ENCODE measurements around the gene NMBR.
"Not testable (repeated sequence)": the region's sequence is repeated elsewhere in the genome, so short reads cannot be mapped to it uniquely, and the experiment has no call there.

Gene NMBR

DNA sequence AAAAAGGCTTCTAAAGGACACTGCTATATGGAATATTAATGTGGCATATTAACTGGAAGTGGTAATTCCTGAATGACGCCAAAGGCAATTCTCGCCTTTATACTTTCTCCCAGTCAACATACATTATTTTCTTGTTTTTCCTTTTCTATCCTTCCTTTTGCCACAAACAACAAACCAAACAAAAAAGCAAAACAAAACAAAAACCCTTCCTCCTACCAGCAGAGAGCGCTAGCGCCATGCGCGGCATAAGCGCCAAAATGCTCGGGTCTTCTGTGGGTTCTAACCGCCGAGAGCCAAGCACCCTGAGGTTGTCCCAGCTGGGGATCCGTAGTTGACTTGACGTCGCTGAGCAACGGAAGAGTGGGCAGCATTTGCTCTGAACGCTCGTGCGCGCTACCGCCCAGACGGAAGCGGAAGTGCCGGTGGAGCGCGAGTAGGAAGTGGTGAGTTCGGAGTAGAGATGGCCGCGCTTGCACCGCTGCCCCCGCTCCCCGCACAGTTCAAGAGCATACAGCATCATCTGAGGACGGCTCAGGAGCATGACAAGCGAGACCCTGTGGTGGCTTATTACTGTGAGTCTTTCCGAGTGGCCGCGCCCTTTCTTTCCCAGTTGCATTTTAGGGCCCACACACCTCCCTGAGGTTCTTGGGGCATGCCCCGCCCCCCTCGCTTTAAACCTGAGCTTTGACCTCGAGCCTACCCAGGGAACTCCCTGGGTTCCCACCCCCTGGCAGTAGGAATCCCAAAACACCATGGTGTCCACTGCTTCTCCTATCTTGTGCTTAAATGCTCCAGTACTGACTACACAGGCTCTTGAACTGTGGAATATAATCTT, at the start of gene NMBR, which contains the start of gene VTA1:
Gene NMBR (minus strand): TSS at position 295 of the 835 bp plus-strand sequence. CDS start 58,464 bp downstream, outside the sequence.
Gene VTA1 (plus strand): TSS at position 436 of the 835 bp plus-strand sequence. CDS start 25 bp downstream, at position 461.
- peak; percentile 61 to 99 (median 96) for DNase-seq

DNA sequence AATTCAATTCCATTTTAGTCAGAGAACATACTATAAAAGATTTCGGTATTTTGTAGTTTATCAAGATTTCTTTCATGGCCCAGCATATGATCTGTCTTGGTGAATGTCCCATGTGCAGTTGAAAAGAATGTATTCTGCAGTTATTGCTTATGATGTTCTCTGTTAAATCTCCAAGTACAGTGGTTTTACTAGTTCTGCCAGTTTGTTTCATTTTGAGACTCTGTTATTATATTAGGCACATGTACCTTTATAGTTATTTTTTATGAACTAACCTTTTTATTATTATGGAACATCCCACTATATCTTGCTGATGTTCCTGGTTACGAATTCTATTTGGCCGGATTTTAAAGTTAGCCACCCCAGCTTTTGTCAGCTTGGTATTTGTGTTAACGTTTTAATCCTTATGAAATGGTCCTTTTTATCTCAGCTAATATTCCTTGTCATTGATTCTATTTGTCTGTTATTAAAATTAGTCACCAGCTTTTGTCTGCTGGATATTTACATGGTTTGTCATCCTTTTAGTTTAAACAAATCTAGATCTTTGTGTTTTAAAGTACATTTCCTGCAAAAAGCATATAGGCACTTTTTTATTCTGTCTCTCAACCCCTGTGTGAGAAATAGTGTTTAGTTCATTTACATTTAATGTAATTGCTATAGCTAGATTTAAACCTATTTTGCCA, 49.1 kb upstream of the NMBR start:
- DNase-seq = no peak

DNA sequence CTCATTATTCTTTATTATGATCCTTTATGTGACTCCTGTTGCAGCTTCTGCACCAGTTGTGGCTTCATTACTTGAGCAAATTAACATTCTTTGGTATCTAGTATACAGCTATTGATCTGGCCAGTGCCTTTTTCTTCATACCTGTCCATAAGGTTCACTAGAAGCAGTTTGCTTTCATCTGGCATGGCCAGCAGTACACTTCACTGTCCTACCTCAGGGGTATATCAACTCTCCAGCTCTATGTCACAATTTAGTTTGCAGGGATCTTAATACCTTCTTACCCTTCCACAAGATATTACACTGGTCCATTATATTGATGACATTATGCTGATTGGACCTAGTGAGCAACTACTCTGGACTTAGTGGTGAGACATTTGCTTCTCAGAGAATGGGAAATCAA, 46.7 kb upstream of the NMBR start:
- no peak for DNase-seq

DNA sequence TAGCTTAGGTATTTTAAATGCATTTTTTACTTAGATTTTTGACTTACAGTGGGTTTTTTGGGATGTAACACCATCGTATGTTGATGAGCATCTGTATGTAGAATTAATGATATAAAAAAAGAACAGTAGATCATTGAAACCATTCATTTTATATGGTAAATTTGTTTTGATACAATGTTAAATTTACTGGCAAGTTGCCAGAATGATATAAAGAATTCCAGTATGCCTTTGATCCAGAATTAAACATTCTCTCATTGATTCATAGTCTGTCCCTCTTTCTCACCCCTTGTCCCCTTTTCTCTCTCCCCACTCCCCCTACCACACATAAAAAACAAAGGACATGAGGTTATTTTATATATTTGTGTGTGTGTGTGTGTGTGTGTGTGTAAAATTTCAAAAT, 45.4 kb upstream of the NMBR start:
- DNase-seq = no peak

DNA sequence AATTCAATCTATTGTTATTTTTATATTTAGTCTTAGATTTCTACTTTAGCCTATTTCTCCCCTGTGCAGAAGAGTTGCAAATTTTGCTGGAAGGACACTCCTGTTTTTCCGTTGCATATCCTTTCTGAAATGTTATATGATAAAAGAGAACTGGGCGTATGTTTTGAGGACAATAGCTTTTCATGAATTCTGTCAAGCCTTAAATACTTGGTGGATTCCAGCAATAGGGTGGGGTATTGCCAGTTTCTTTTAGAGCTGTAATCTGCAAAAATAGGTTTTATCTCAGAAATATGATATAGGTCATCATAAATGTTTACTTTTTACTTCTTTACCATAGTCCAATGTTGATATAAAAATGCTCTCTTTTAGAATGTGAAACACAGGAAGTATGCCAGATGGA, 42.1 kb upstream of the NMBR start:
- DNase-seq = no peak

DNA sequence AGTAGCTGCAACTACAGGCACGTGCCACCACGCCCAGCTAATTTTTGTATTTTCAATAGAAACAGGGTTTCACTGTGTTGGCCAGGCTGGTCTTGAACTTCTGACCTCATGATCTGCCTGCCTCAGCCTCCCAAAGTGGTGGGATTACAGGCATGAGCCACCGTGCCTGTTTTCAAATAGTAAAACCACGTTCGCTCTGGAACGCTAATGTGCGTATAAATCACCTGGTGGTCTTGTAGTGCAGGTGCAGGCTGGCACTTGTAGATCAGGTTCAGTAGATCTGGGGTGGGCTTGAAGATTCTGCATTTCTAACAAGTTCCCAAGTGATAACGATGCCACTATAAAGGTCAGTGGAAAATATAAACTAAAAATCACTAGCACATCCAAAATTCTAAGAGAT, 41.4 kb upstream of the NMBR start:
- DNase-seq = not testable (repeated sequence)

DNA sequence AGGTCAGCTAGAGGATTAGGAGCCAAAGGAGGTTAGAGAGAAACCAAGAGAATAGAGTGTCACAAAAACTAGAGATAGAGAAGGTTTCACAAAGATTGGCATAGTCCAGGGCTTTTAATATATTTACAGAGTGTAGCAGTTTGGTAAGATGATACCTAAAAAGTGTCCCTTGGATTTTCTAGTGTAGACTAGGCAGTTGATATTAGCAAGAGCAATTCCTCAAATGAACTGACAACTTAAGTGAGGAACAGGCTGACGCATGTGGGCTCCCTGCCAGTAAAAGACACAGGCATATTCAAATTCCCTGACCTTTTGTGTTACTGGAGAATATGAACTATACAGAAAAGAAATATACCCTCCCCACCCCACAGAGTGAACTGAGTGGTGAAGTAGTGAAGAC, 40.3 kb upstream of the NMBR start:
- no peak for DNase-seq

DNA sequence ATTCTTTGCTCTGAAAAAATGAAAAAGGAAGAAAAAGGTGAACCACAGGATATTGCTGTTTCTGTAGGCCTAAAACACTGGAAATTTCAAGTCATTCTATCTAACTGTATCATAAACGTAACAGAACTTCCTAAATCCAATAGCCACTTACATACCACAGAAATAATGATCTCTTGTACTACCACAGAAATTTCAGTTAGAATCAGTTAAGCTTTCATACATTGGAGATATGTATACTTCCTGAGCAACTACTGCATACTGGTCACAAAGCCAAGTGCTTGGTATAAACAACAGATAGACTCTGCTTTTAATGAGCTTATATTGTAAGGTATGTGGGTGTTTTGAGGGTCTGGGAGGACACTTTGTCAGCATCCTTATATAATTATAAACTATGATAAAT, 38.7 kb upstream of the NMBR start:
- no peak for DNase-seq

DNA sequence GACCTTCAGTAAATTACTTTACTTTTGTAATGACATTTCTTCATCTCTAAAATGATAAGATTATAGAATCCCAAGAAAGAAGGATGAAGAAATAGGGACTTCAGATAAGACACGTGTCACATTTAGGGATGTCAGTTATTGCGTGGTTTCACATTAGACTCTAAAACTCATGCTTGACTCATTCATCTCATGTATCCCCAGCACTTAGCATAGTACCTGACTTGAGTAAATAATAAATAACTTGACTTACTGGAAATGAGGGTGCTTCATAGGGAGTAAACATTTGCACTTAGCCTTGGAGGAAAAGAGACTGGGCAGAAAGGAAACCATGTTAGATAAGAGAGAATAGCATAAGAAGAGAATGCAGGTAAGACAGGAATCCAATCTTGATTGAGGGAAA, 37.4 kb upstream of the NMBR start:
- no peak for DNase-seq

DNA sequence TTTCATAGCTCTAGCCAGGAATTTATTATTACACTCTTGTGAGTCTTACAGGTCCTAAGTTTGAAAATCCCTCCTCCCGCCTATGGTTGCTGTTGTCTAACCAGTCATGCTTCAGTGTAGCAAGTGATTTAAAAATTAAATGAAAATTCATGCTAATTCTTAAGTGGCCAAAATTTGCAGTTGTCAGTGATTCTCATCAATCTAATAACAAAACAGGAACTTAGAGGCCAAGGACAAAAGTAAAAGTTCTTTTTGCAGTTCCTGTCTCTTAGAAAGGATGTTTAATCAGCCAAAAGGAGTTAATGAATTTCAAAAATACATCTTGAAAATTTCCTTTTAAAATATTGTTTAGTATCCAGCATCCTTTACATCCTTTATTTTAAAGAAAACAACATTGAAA, 36.4 kb upstream of the NMBR start:
- no peak for DNase-seq

DNA sequence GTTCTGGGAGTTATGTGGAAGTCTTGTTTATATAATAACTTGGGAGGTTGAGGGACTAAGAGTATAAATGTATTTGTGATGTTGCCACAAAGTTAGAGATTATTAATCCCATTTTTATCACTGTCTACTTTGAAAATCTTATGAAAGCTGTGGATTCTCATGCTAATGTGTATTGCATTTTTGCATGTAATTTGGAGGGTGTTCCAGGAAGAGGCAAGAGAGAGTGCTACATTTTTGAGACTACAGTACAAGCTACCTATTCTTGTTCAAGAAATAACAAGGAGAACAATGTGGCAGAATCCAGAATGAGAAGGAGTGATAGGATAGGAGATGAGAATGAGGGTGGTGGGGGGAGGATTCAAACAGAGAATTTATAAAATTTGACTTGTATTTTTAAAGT, 35.1 kb upstream of the NMBR start:
- DNase-seq = no peak

DNA sequence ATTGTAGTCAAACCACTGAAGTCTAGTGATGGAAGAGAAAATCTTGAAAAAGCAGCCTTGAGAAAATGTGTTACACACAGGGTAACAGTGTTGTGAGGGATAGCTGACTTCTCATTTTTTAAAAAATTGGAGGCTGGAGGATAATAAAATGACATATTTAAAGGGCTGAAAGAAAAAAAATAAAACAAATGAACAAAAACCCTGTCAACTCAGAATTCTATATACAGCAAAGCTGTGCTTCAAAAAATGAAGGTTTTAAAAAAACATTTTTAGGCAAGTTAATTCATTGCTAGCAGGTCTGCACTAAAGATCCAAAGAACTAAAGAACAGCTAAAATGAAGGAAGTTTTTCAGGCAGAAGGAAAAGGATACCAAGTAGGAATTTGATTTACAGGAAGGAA, 31.2 kb upstream of the NMBR start:
- DNase-seq = no peak

DNA sequence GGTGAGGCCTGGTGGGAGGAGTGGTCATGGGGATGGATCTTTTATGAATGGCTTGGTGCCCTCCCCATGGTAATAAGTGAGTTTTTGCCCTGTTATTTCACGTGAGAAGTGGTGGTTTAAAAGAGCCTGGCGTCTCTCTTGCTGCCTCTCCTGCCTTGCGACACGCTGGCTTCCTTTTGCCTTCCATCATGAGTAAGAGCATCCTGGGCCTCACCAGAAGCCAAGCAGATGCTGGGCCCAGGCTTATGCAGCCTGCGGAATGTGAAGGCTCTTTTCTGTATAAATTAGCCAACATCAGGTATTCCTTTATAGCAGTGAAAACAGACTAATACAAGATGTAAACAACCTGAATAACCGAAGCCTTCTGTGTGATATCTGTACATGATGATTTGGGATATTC, 27.8 kb upstream of the NMBR start:
- DNase-seq = no peak

DNA sequence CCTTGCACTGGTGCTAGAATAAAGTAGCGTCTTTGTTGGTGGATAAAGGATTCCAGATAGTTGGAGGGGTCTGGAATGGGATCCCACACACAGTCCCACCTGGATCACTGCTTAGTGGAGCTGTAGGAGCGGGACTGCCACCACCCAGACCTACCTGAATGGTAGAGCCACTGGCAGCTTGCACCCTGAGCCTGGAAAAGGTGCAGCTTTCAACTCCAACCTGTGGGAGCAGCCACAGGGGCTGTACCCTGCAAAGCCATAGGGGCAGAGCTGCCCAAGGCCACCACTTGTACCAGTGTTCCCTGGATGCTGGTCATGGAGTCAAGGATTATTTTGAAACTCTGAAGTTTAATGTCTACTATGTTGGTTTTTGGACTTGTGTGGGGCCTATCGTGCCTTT, 27.1 kb upstream of the NMBR start:
- DNase-seq = no peak

DNA sequence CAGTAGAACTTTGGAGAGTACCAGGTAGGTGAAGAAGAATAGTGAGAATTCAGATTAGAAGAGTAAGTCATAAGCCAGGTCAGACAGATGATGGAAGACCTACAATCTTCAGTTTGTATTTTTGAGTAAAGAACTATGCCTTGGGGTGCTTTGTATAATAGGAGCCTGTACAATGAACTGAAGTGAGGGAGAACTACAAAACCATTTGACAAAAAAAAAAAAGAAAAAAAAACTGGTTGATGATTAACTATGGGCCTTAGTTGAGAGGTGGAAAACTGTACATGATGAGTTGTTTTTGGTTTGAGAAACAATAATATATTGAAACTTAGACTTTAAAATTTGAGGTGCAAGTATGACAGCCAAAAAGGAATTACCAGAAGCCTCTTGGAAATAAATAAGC, 25.8 kb upstream of the NMBR start:
- no peak for DNase-seq

DNA sequence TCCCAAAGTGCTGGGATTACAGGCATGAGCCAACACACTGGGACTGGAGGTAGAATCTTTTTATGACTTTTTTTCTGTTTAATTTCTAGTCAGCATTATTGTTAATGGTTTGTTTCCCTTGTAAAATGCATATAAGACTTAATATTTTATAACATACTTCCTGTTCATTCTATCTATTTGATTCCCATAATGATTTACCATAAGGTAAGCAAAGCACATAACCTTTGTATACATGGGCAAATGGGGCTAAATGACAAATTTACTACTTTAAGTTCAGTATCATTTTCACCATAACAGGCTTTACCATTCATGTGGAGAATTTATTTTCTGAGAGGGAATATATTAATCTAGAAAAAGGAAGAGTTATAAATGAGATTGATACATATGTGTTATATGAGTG, 24.4 kb upstream of the NMBR start:
- no peak for DNase-seq

DNA sequence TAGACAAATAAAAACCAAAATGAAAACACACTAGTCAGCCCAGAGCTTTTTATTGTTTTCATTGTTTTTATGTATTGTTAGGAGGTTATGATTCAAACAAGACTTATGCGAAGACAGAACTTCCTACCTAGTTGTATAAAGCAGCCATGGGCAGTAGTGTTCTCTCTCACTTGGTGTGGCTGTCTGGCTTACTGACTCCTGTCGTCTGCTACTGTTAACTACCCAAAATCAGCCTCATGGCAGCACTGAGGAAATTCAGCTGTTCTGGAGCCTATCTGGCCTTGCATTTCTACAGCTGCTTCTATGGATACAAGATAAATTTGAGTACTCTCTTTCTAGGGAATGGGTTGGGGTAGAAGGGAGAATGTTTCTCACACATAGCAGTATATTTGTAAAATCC, 20.6 kb upstream of the NMBR start:
- DNase-seq = no peak

DNA sequence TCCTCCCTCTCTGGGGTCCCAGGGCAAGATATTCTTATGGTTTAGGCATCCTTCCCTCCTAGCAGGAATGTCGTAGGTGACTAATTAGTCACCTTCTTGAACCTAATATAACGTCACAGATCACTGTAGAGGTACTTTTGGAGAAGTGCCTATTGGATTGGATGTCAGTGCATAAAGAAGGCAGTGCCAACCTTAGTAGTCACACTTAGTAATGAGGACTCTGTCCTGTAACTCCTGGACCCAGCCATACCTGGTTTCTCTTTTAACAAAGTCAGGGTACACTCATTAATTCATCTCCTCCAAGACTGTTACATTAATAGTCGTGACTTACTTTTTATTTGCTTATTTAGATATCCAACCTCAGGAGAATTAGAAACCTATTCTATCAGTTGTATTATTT, 20.1 kb upstream of the NMBR start:
- DNase-seq = no peak

DNA sequence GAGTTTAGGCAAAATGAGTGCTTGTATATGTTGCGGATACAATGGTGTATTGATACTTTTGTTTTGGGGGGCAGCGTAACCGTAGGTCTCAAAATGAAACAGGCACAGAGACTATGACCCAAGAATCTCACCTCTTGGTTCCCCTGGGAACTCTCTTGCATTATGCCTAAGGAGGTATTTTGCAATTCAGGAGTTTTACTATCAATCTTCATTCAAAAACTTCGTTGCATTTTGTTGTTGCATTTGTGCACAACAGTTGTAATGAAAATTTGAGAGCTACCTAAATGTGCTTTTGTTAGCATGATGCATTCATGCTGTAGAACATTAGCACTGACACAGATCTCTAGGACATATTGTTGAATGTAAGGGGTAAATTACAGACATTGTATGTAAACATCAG, 18.3 kb upstream of the NMBR start:
- DNase-seq = no peak

DNA sequence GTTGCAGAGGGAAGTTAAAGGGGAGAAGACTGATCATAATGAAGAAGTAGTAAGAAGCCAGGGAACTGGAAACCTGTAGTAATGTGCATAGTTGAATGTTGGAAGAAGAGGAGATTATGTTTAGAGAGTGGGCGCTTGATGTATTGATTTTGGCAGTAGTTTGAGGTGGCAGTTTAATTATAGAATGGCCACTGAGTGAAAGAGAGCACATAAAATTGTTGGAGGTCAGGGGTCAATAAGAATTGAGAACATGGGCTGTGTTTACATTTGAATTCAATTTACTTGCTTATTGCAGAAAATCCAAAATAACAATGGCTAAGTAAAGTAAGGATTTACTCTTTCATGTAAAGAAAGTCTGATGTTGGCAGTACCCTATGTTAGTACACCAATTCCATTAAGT, 15.9 kb upstream of the NMBR start:
- DNase-seq = no peak

DNA sequence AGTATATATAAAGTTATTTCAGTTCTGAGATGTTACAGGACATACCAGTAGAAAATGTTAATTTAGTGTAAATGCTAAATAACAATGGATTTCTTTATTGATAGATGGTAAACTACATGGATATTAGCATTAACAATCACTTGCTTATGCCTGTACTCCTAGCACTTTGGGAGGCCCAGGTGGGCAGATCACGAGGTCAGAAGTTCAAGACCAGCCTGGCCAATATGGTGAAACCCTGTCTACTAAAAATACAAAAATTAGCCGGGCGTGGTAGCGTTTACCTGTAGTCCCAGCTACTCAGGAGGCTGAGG, 9.8 kb upstream of the NMBR start:
- DNase-seq = not testable (repeated sequence)

DNA sequence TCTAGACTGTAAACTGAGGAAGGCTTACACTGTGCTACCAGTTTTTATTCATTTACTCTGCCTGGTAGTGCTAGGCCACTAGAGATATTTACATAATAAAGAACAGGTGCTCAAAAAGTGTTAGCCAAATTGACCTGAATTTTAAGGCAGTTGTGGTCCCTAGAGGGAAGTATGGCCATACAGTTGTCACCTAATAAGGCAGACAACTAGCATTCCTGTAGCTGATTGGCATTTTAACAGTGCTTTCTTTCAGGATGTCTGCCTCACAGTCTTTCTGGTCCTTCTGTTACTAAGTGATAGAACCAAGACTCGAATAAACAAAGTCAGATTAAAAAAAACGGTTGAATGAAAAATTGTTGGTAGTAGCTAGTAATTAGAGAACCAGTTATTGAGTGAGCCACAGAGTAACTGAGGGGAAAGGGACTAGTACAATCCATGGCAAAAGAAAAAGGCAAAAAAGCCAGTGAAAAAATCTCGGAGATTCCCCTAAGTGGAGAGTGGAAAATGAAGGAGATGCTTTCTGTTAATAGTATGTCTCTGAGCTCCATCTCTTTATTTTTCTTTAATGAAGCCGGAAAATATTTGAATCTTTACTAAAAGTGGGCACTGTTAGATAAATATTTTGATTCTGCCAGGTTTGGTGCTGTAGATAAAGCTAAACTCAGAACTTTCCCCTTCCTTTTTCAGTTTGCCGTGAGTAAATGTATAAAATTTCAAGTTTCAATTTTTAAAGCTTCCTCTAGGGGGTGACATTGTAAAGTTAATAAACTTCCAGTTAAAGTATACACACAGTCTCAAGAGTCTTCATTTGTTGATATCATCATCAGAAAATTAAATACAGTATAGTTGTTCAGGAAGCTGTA, 9.2 kb upstream of the NMBR start:
- no peak for DNase-seq

Data from anterior cingulate cortex (tissue), 58 donors.